ENCODE measurements around the gene N4BP2L1. TPM values are rescaled to one million over a fixed set of nuclear protein-coding genes. Genes with fewer than 3 reads are reported as not detected.
"Not testable (repeated sequence)": the region's sequence is repeated elsewhere in the genome, so short reads cannot be mapped to it uniquely, and the experiment has no call there.

N4BP2L1 gene
- total RNA-seq, 1 donor from 2014 or later, result 20.0 TPM

GRCh38 chr13:32381539-32381938 is 46.4 kb downstream of the N4BP2L1 start:
- Mint-ChIP-seq H3K36me3 (ENCODE audit: insufficient read depth) (peaks cover 3% of the 10 kb centered on the region), H3K9me3 (ENCODE audit: low read depth) (no peaks in the 10 kb centered on the region), H3K4me3 (ENCODE audit: low read depth) (no peak overlapping the region), H3K4me1 (ENCODE audit: low read depth) (no peaks in the 10 kb centered on the region), H3K27me3 (no peaks in the 10 kb centered on the region), H3K27ac (no peak overlapping the region)
- peak; percentile 39 for TF ChIP-seq CTCF (IDR thresholded peaks at IDR 0.05; ENCODE audit: unreplicated experiment)
- DNase-seq (ENCODE audit: low spot score, unreplicated experiment), result no peak

- Mint-ChIP-seq H3K4me1 (ENCODE audit: low read depth) (no peaks in the 10 kb centered on the region), H3K36me3 (ENCODE audit: insufficient read depth) (peaks cover 21% of the 10 kb centered on the region), H3K27me3 (no peaks in the 10 kb centered on the region), H3K27ac (no peak overlapping the region), H3K4me3 (ENCODE audit: low read depth) (no peak overlapping the region), H3K9me3 (ENCODE audit: low read depth) (peaks cover 6% of the 10 kb centered on the region)
- DNase-seq (ENCODE audit: low spot score, unreplicated experiment), result no peak
- no peak for TF ChIP-seq CTCF (IDR thresholded peaks at IDR 0.05; ENCODE audit: unreplicated experiment)
Measured at GRCh38 chr13:32378012-32378411, 49.9 kb downstream of the N4BP2L1 start.

- Mint-ChIP-seq H3K4me3 (ENCODE audit: low read depth) (no peak overlapping the region), H3K9me3 (ENCODE audit: low read depth) (peaks cover 6% of the 10 kb centered on the region), H3K27ac (no peak overlapping the region), H3K36me3 (ENCODE audit: insufficient read depth) (peaks cover 29% of the 10 kb centered on the region), H3K27me3 (no peaks in the 10 kb centered on the region), H3K4me1 (ENCODE audit: low read depth) (no peaks in the 10 kb centered on the region)
- TF ChIP-seq CTCF (IDR thresholded peaks at IDR 0.05; ENCODE audit: unreplicated experiment), result no peak
- DNase-seq (ENCODE audit: low spot score, unreplicated experiment), result no peak
Measured at GRCh38 chr13:32376642-32377415, 51.1 kb downstream of the N4BP2L1 start.

- Mint-ChIP-seq H3K27ac (no peak overlapping the region), H3K36me3 (ENCODE audit: insufficient read depth) (peaks cover 28% of the 10 kb centered on the region), H3K4me1 (ENCODE audit: low read depth) (no peaks in the 10 kb centered on the region), H3K4me3 (ENCODE audit: low read depth) (no peak overlapping the region), H3K27me3 (no peaks in the 10 kb centered on the region), H3K9me3 (ENCODE audit: low read depth) (peaks cover 6% of the 10 kb centered on the region)
- no peak for DNase-seq (ENCODE audit: low spot score, unreplicated experiment)
- no peak for TF ChIP-seq CTCF (IDR thresholded peaks at IDR 0.05; ENCODE audit: unreplicated experiment)
Measured at GRCh38 chr13:32370805-32371204, 57.1 kb downstream of the N4BP2L1 start.

- DNase-seq (ENCODE audit: low spot score, unreplicated experiment), result no peak
- Mint-ChIP-seq H3K4me3 (ENCODE audit: low read depth) (no peak overlapping the region), H3K27ac (no peak overlapping the region), H3K27me3 (no peaks in the 10 kb centered on the region), H3K9me3 (ENCODE audit: low read depth) (no peaks in the 10 kb centered on the region), H3K36me3 (ENCODE audit: insufficient read depth) (peaks cover 4% of the 10 kb centered on the region), H3K4me1 (ENCODE audit: low read depth) (no peaks in the 10 kb centered on the region)
- no peak for TF ChIP-seq CTCF (IDR thresholded peaks at IDR 0.05; ENCODE audit: unreplicated experiment)
Measured at GRCh38 chr13:32362574-32362973, 65.4 kb downstream of the N4BP2L1 start.

GRCh38 chr13:32355935-32356334 is 72.0 kb downstream of the N4BP2L1 start:
- H3K9me3 Mint-ChIP-seq (ENCODE audit: low read depth); H3K36me3 Mint-ChIP-seq (ENCODE audit: insufficient read depth); H3K4me3 Mint-ChIP-seq (ENCODE audit: low read depth); H3K4me1 Mint-ChIP-seq (ENCODE audit: low read depth); H3K27ac Mint-ChIP-seq; DNase-seq (ENCODE audit: low spot score, unreplicated experiment); H3K27me3 Mint-ChIP-seq: not testable (repeated sequence)
